Prostate gland (tissue), 2 donors: ENCODE measurements around the gene HELQ.

Experiments
- POLR2AphosphoS5 ChIP-seq: sonication (generic); formaldehyde crosslinking; IDR thresholded peaks from one replicate; pipeline ENCODE4 v1.6.1; 2017; ENCODE audit warnings: antibody characterized with exemption
- TF ChIP-seq, protein P1 (sequence below), 4 experiments: fragments of 200-600 bp in 2 of 4; fragments of 450-650 bp in 2 of 4; sonication (generic) in 2 of 4; IDR thresholded peaks; 1 replicate in 3 of 4; 2 replicates in 1 of 4; pipeline ENCODE4 v1.5.1; 2016 to 2019; ENCODE audit warnings: antibody characterized with exemption in 4 of 4, mild to moderate bottlenecking in 2 of 4, moderate library complexity in 2 of 4

DNA sequence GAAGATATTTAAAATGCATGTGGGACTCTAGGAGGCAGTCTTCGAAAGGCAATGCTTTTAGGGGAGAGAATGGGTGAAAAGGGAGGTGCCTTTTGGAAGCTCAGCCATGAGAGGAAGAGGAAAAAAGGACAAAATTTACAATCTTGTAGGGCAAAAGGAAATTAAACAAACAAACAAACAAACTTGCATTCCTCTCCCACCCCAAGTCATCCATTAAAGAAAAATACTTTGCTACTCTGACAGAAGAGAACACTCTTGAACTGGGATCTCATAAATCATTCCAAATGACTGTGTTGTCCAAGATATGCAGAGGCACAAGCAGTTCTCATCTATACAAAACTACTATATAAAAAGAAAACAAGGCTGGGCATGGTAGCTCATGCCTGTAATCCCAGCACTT, 46.7 kb downstream of the HELQ start:
- no peak for TF ChIP-seq POLR2AphosphoS5
- TF ChIP-seq, protein P1, sequence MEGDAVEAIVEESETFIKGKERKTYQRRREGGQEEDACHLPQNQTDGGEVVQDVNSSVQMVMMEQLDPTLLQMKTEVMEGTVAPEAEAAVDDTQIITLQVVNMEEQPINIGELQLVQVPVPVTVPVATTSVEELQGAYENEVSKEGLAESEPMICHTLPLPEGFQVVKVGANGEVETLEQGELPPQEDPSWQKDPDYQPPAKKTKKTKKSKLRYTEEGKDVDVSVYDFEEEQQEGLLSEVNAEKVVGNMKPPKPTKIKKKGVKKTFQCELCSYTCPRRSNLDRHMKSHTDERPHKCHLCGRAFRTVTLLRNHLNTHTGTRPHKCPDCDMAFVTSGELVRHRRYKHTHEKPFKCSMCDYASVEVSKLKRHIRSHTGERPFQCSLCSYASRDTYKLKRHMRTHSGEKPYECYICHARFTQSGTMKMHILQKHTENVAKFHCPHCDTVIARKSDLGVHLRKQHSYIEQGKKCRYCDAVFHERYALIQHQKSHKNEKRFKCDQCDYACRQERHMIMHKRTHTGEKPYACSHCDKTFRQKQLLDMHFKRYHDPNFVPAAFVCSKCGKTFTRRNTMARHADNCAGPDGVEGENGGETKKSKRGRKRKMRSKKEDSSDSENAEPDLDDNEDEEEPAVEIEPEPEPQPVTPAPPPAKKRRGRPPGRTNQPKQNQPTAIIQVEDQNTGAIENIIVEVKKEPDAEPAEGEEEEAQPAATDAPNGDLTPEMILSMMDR (IDR thresholded peaks at IDR 0.05), result no peak
